H1 (cell line): Measurements from ENCODE around the gene ATPAF1. TPM values are rescaled to one million over a fixed set of nuclear protein-coding genes. Genes with fewer than 3 reads are reported as not detected.

Source experiments
- CTCF ChIA-PET: fragments of 300-600 bp; sonication (Branson Sonifier 250); formaldehyde crosslinking; loops from one replicate; lab custom pipeline; 2021; ENCODE audit not compliant: partially characterized antibody; lab: Charles Lee
- POLR2A ChIA-PET: fragments of 300-600 bp; sonication (Branson Sonifier 250); formaldehyde crosslinking; loops from one replicate; lab custom pipeline; 2021; ENCODE audit warnings: inconsistent platforms; ENCODE audit not compliant: partially characterized antibody; lab: Charles Lee
- DNase-seq, 2 experiments: peaks; one replicate each; pipeline versions ENCODE4 v3.0.0 to v3.0.0-alpha.2; 2010 to 2022; ENCODE audit warnings: low spot score in 2 of 2, low read depth in 1 of 2, mixed read lengths in 1 of 2
- FAIRE-seq: peaks from 2 replicates; lab custom pipeline; 2011; peaks lifted over from hg19 to GRCh38; lab: Jason Lieb, UNC
- H2AFZ ChIP-seq: 2 replicates; pipeline ENCODE4 v1.8.1; 2012; ENCODE audit warnings: low read length, inconsistent platforms
- H2AK5ac ChIP-seq: 2 replicates; pipeline ENCODE4 v1.6.1; 2013; ENCODE audit warnings: low read depth, low read length
- H2BK120ac ChIP-seq: replicated peaks from 2 replicates; pipeline ENCODE3; 2013; ENCODE audit warnings: low read depth, low read length, inconsistent platforms
- H2BK12ac ChIP-seq: 2 replicates; pipeline ENCODE4 v1.6.1; 2013; ENCODE audit warnings: low read depth, low read length
- H2BK15ac ChIP-seq: 2 replicates; pipeline ENCODE4 v1.6.1; 2013; ENCODE audit warnings: low read length
- H2BK20ac ChIP-seq: 2 replicates; pipeline ENCODE4 v1.6.1; 2013; ENCODE audit warnings: low read length
- H2BK5ac ChIP-seq: 2 replicates; pipeline ENCODE4 v1.6.1; 2013; ENCODE audit warnings: low read depth, low read length
- H3K14ac ChIP-seq: 2 replicates; pipeline ENCODE4 v1.6.1; 2013; ENCODE audit warnings: inconsistent platforms; ENCODE audit not compliant: insufficient read length
- H3K18ac ChIP-seq: 2 replicates; pipeline ENCODE4 v1.6.1; 2013; ENCODE audit warnings: low read length; ENCODE audit errors: extremely low read depth
- H3K23ac ChIP-seq: 2 replicates; pipeline ENCODE4 v1.6.1; 2013; ENCODE audit warnings: inconsistent platforms; ENCODE audit not compliant: insufficient read length
- H3K23me2 ChIP-seq: 2 replicates; pipeline ENCODE4 v1.6.1; 2013; ENCODE audit warnings: low read depth, low read length
- H3K27ac ChIP-seq: 2 replicates; pipeline ENCODE4 v1.6.1; 2011; ENCODE audit warnings: low read depth, low read length, inconsistent platforms
- H3K27me3 ChIP-seq, 4 experiments: replicated peaks in 1 of 4; 1 replicate in 1 of 4; 2 replicates in 3 of 4; pipeline versions ENCODE4 v1.6.1 to v1.8.1; 2011 to 2013; ENCODE audit warnings: low read length in 3 of 4, mild to moderate bottlenecking in 3 of 4, inconsistent platforms in 2 of 4, mixed read lengths in 2 of 4, moderate library complexity in 1 of 4; ENCODE audit not compliant: control insufficient read depth in 3 of 4, insufficient read depth in 3 of 4; ENCODE audit errors: extremely low read depth in 1 of 4
- H3K36me3 ChIP-seq, 4 experiments: 2 replicates each; pipeline versions ENCODE4 v1.6.1 to v1.8.1; 2011 to 2013; ENCODE audit warnings: mild to moderate bottlenecking in 4 of 4, low read length in 3 of 4, moderate library complexity in 2 of 4, control low read depth in 1 of 4, inconsistent platforms in 1 of 4; ENCODE audit not compliant: insufficient read depth in 4 of 4, control insufficient read depth in 2 of 4
- H3K4ac ChIP-seq: replicated peaks from 2 replicates; pipeline ENCODE3; 2013; ENCODE audit warnings: low read length, low read depth, mixed read lengths, inconsistent platforms; ENCODE audit not compliant: insufficient read length
- H3K4me1 ChIP-seq, 4 experiments: replicated peaks in 1 of 4; 1 replicate in 1 of 4; 2 replicates in 3 of 4; pipeline versions ENCODE4 v1.6.1 to v1.8.1; 2011 to 2013; ENCODE audit warnings: low read length in 3 of 4, inconsistent platforms in 2 of 4, mixed read lengths in 1 of 4; ENCODE audit not compliant: insufficient read depth in 4 of 4, control insufficient read depth in 3 of 4
- H3K4me2 ChIP-seq, 2 experiments: 2 replicates each; pipeline versions ENCODE4 v1.6.1 to v1.8.1; 2011 to 2013; ENCODE audit warnings: low read depth in 2 of 2, low read length in 2 of 2, control low read depth in 1 of 2, inconsistent platforms in 1 of 2, mild to moderate bottlenecking in 1 of 2; ENCODE audit not compliant: insufficient read depth in 1 of 2
- H3K4me3 ChIP-seq, 4 experiments: fragments of 200-600, 300-600 bp in 1 of 4; sonication (generic), shearing (Covaris generic), sonication (Bioruptor Twin) in 1 of 4; 2 replicates each; pipeline versions ENCODE4 v1.5.1 to v1.8.1; 2011 to 2016; ENCODE audit warnings: low read length in 4 of 4, low read depth in 3 of 4, control low read depth in 2 of 4, inconsistent platforms in 2 of 4, mild to moderate bottlenecking in 2 of 4, mixed read lengths in 1 of 4, moderate library complexity in 1 of 4; ENCODE audit not compliant: insufficient read depth in 2 of 4; ENCODE audit errors: extremely low read depth in 1 of 4
- H3K56ac ChIP-seq: replicated peaks from 2 replicates; pipeline ENCODE3; 2013; ENCODE audit warnings: low read depth, mild to moderate bottlenecking, mixed read lengths, low read length, inconsistent platforms; ENCODE audit not compliant: insufficient read length
- H3K79me1 ChIP-seq: 2 replicates; pipeline ENCODE4 v1.6.1; 2013; ENCODE audit warnings: low read depth, low read length, control low read depth
- H3K79me2 ChIP-seq, 2 experiments: 2 replicates each; pipeline versions ENCODE4 v1.6.1 to v1.8.1; 2012 to 2013; ENCODE audit warnings: low read length in 2 of 2, mild to moderate bottlenecking in 2 of 2, inconsistent platforms in 1 of 2; ENCODE audit not compliant: insufficient read depth in 2 of 2, control insufficient read depth in 1 of 2
- H3K9ac ChIP-seq, 4 experiments: replicated peaks in 1 of 4; 1 replicate in 1 of 4; 2 replicates in 3 of 4; pipeline versions ENCODE4 v1.6.1 to v1.8.1; 2011 to 2013; ENCODE audit warnings: low read depth in 3 of 4, low read length in 3 of 4, control low read depth in 2 of 4, mild to moderate bottlenecking in 2 of 4, moderate library complexity in 2 of 4, inconsistent platforms in 1 of 4; ENCODE audit errors: extremely low read depth in 1 of 4
- H3K9me3 ChIP-seq, 2 experiments: 2 replicates each; pipeline versions ENCODE4 v1.6.1 to v1.8.1; 2012 to 2013; ENCODE audit warnings: mild to moderate bottlenecking in 2 of 2, moderate library complexity in 2 of 2, control low read depth in 1 of 2, inconsistent platforms in 1 of 2, low read depth in 1 of 2, low read length in 1 of 2, mixed read lengths in 1 of 2; ENCODE audit not compliant: insufficient read depth in 2 of 2
- H4K20me1 ChIP-seq, 2 experiments: replicated peaks in 1 of 2; 2 replicates each; pipeline versions ENCODE3 to v1.8.1; 2011 to 2013; ENCODE audit warnings: inconsistent platforms in 2 of 2, low read length in 2 of 2, mild to moderate bottlenecking in 1 of 2; ENCODE audit not compliant: insufficient read depth in 2 of 2, control insufficient read depth in 1 of 2
- H4K5ac ChIP-seq: 2 replicates; pipeline ENCODE4 v1.6.1; 2013; ENCODE audit warnings: low read length, low read depth, mixed read lengths, inconsistent platforms; ENCODE audit not compliant: insufficient read length
- H4K8ac ChIP-seq: 2 replicates; pipeline ENCODE4 v1.8.0; 2013; ENCODE audit warnings: mild to moderate bottlenecking, moderate library complexity, low read length, inconsistent platforms; ENCODE audit not compliant: insufficient read depth; ENCODE audit errors: extremely low read depth
- H4K91ac ChIP-seq: replicated peaks from 2 replicates; pipeline ENCODE3; 2013; ENCODE audit warnings: low read length, mixed read lengths, inconsistent platforms; ENCODE audit not compliant: insufficient read length
- EZH2 ChIP-seq: fragments of 200-600 bp; sonication (generic); IDR thresholded peaks from 2 replicates; pipeline ENCODE4 v1.7.1; 2012; ENCODE audit warnings: low read depth, mild to moderate bottlenecking, moderate library complexity, low read length, inconsistent platforms; ENCODE audit not compliant: severe bottlenecking
- GTF2F1 ChIP-seq: IDR thresholded peaks from 2 replicates; pipeline ENCODE4 v1.6.1; 2012; ENCODE audit warnings: low read depth, low read length, improper control_type of control experiment, borderline replicate concordance
- HDAC6 ChIP-seq: IDR thresholded peaks from one replicate; pipeline ENCODE4 v1.7.1; 2012; ENCODE audit warnings: low read depth, mild to moderate bottlenecking, inconsistent platforms, low read length, moderate library complexity
- JUND ChIP-seq: IDR thresholded peaks from 2 replicates; pipeline ENCODE4 v1.6.1; 2011; ENCODE audit warnings: mild to moderate bottlenecking, improper control_type of control experiment, low read length
- KDM4A ChIP-seq: IDR thresholded peaks from one replicate; pipeline ENCODE4 v1.7.1; 2012; ENCODE audit warnings: low read depth, mild to moderate bottlenecking, moderate library complexity, low read length, inconsistent platforms; ENCODE audit not compliant: severe bottlenecking
- RXRA ChIP-seq: IDR thresholded peaks from 2 replicates; pipeline ENCODE4 v1.6.1; 2011; ENCODE audit warnings: low read depth, mild to moderate bottlenecking, low read length, moderate library complexity; ENCODE audit not compliant: insufficient read depth
- TBP ChIP-seq: IDR thresholded peaks from 2 replicates; pipeline ENCODE4 v1.6.1; 2011; ENCODE audit warnings: low read depth, low read length, improper control_type of control experiment
- YY1 ChIP-seq: IDR thresholded peaks from 2 replicates; pipeline ENCODE4 v1.6.1; 2011; ENCODE audit warnings: low read depth, mild to moderate bottlenecking, low read length
- WGBS, 2 experiments: shearing (Covaris generic) in 1 of 2; methylation state at CpG; one replicate each; pipeline versions ENCODE4 v1.1.6 to v1.1.7; 2013 to 2015; ENCODE audit warnings: low lambda C conversion rate in 2 of 2, mixed read lengths in 2 of 2, inconsistent platforms in 1 of 2, low coverage in 1 of 2, missing lambda C conversion rate in 1 of 2; ENCODE audit not compliant: insufficient replicate concordance in 2 of 2, insufficient coverage in 1 of 2, insufficient read length in 1 of 2; ENCODE audit errors: extremely low coverage in 1 of 2, missing lambda C conversion rate in 1 of 2; 5-methylcytosine and 5-hydroxymethylcytosine counted together
- polyA plus RNA-seq, 7 experiments: library from polyadenylated mRNA; depleted of rRNA in 3 of 7; stranded (reverse) in 5 of 7; unstranded in 2 of 7; fragments of >200 nt in 5 of 7; fragments of 200-250 nt in 2 of 7; gene quantifications; 1 replicate in 5 of 7; 2 replicates in 1 of 7; 4 replicates in 1 of 7; pipeline versions ENCODE4 v1.2.1 to v1.2.3, GENCODE V29; 2011 to 2013; ENCODE audit warnings: missing spikeins in 2 of 7, mixed read lengths in 2 of 7
- total RNA-seq: library from RNA; stranded (reverse); fragmentation: NEBNext Ultra II Directional; extraction: Animal tissue kit (Norgen Biotek cat#: 25700); gene quantifications from 2 replicates; pipeline ENCODE4 v1.2.1, GENCODE V29; 2021
- TF ChIP-seq, protein P1 (sequence below): IDR thresholded peaks from 2 replicates; pipeline ENCODE4 v1.6.1; 2012; ENCODE audit warnings: low read length, inconsistent platforms
- TF ChIP-seq, protein P2 (sequence below): IDR thresholded peaks from 2 replicates; pipeline ENCODE4 v1.6.1; 2011; ENCODE audit warnings: low read length, improper control_type of control experiment

Gene ATPAF1
- total and polyA plus RNA-seq, 2 of the 8 experiments (the other 6 are each of a cell fraction or from before 2014, with no cell fraction given): 46.7 to 55.9 TPM

DNA sequence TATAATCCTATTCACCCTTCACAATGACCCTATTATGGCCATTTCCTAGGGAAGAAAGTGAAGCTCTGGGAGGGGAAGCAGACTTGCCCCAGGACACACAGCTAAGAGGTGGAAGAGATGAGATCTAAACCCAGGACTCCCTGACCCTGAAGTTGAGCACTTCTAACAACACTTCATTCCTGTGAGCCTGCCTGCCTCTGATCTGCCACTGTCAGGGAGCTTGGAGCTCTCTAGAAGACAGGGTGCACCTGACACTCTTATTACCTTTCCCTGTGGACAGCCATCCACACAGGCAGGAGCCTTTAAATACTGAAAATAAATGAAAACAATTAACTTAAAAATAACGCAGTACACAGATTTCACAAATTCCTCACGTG, 64.7 kb downstream of the ATPAF1 start:
- Histone ChIP-seq H3K27me3 (0 out of 7 replicates have a peak, but pooled peaks cover 0 to 2% (median 0%) of the 10 kb centered on the region in 4 experiments), H3K14ac (peak overlapping the region; percentile 73), H3K4ac (no peak overlapping the region), H3K23me2 (peaks cover 6% of the 10 kb centered on the region; the same call in 1 of the 2 replicates), H2BK20ac (no peak overlapping the region), H2BK15ac (no peak overlapping the region), H3K56ac (no peak overlapping the region), H2AK5ac (no peak overlapping the region), H3K27ac (no peak overlapping the region), H3K9ac (peak overlapping the region in 3 of 4 experiments; percentile 6 to 55 (median 46); a peak in 3 of 7 replicates), H3K4me2 (peak overlapping the region; percentile 87 to 90), H4K91ac (no peak overlapping the region), H3K4me1 (peaks cover 0 to 8% (median 3%) of the 10 kb centered on the region in 4 experiments; a peak in 4 of 7 replicates), H3K4me3 (peak overlapping the region; percentile 70 to 87 (median 79)), H3K79me2 (no peaks in the 10 kb centered on the region), H2AFZ (peak overlapping the region; percentile 81), H3K36me3 (no peaks in the 10 kb centered on the region), H4K20me1 (peaks cover 0 to 3% of the 10 kb centered on the region in 2 experiments), H3K9me3 (no peaks in the 10 kb centered on the region), H3K18ac (no peak overlapping the region; the same call in 1 of the 2 replicates), H2BK120ac (no peak overlapping the region), H2BK12ac (no peak overlapping the region), H3K23ac (no peak overlapping the region), H3K79me1 (peaks cover 3% of the 10 kb centered on the region; the same call in 1 of the 2 replicates), H2BK5ac (no peak overlapping the region), H4K5ac (no peak overlapping the region), H4K8ac (peak overlapping the region; percentile 73)
- POLR2A ChIA-PET: interaction anchor here (0.6 to 2.2 kb wide), 5 partner anchors 10 to 20 kb away, joined by 3 to 15 read pairs (median 3); no protein-coding TSS in a partner anchor
- FAIRE-seq: no peak
- WGBS, 2 experiments: 5% methylated on average over 2 of the region's 2 CpGs; no CpG with 5 or more reads in 1 of the 2 experiments
- DNase-seq: no peak
- CTCF ChIA-PET: interaction anchor here (0.7 to 10.7 kb wide), 26 partner anchors 11 to 167 kb away, joined by 3 to 126 read pairs (median 5); partner anchors contain the start of genes KNCN and MOB3C
- TF ChIP-seq TBP: no peak
- no peak for TF ChIP-seq GTF2F1
- no peak for TF ChIP-seq EZH2
- TF ChIP-seq KDM4A: no peak
- TF ChIP-seq YY1: no peak
- no peak for TF ChIP-seq RXRA
- TF ChIP-seq, protein P1, sequence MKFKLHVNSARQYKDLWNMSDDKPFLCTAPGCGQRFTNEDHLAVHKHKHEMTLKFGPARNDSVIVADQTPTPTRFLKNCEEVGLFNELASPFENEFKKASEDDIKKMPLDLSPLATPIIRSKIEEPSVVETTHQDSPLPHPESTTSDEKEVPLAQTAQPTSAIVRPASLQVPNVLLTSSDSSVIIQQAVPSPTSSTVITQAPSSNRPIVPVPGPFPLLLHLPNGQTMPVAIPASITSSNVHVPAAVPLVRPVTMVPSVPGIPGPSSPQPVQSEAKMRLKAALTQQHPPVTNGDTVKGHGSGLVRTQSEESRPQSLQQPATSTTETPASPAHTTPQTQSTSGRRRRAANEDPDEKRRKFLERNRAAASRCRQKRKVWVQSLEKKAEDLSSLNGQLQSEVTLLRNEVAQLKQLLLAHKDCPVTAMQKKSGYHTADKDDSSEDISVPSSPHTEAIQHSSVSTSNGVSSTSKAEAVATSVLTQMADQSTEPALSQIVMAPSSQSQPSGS: no peak
- TF ChIP-seq JUND: no peak
- TF ChIP-seq HDAC6: no peak
- TF ChIP-seq, protein P2, sequence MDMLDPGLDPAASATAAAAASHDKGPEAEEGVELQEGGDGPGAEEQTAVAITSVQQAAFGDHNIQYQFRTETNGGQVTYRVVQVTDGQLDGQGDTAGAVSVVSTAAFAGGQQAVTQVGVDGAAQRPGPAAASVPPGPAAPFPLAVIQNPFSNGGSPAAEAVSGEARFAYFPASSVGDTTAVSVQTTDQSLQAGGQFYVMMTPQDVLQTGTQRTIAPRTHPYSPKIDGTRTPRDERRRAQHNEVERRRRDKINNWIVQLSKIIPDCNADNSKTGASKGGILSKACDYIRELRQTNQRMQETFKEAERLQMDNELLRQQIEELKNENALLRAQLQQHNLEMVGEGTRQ: no peak
